Measurements from ENCODE around the gene LRRC51.
"Not testable (repeated sequence)": the region's sequence is repeated elsewhere in the genome, so short reads cannot be mapped to it uniquely, and the experiment has no call there.

LRRC51 gene

GRCh38 chr11:72111300-72112142, 30.9 kb downstream of the LRRC51 start:
- no peak for DNase-seq (ENCODE audit: low spot score)

GRCh38 chr11:72112143-72112977, 31.7 kb downstream of the LRRC51 start, which contains the start of gene ANAPC15:
Gene ANAPC15, minus strand, starts transcription at chr11:72112695. Its CDS starts 1,419 bp downstream, at chr11:72111276.
- DNase-seq (ENCODE audit: low spot score), result peak; percentile 99

DNA sequence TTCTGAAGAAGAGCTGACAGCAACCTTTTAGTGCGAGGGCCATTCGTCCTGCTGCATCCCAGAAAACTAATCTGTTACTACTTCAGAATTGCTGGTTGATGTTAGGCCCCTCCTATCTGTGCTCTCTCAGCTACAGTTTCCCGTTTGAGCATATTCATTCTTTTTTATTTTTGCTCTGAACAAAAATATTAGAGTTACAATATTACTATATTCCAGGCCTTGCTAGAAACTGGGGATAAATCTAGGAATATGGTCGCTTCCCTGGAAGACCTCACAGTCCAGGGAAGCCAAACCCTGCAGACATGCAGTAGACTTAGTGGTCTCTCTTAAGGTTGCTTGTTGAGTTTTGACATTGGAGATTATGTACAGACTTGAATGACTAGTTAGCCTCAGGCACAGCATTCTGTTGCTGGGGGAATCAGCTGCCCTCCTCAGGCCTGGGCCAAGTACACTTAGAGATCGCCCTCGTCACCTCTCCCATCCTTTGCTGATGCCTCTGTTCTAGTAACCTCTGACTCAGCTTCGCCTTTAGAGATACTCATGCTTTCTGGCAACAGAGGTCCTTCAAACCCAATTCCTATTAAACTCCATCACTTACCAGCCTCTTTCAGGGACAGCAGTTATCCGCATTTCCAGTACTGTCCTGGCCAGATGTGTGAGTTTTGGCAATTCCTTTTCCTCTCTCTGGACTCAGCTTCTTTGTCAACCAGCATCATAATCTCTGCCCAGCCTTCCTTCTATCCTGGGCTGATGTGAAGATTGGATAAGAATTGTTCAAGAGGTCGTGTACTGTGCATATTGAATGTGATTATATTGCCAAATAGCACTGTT, 32.5 kb downstream of the LRRC51 start:
- no peak for DNase-seq (ENCODE audit: low spot score)

DNA sequence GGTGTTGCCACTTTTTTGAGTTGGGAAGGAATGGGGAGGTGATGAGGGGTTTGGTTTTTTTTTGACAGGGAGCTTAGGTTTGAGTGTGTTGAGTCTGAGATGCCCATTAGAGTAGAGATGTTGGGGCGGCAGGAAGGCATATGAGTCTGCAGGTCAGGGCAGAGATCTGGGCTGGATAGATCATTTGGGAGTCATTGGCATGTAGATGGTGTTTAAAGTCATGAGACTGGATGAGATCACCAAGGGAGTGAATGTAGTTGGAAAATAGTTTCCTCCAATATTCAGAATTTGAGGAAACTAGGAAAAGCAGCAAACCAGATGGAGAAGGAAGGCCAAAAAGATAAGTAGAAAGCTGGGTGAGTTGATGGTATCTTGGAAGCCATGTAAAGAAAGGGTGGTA, 33.9 kb downstream of the LRRC51 start:
- DNase-seq (ENCODE audit: low spot score), result no peak

- DNase-seq (ENCODE audit: low spot score), result no peak
Observed at GRCh38 chr11:72116019-72116755, 35.5 kb downstream of the LRRC51 start.

GRCh38 chr11:72119198-72119597, 38.5 kb downstream of the LRRC51 start:
- no peak for DNase-seq (ENCODE audit: low spot score)

- no peak for DNase-seq (ENCODE audit: low spot score)
Observed at GRCh38 chr11:72120930-72121329, 40.3 kb downstream of the LRRC51 start.

DNA sequence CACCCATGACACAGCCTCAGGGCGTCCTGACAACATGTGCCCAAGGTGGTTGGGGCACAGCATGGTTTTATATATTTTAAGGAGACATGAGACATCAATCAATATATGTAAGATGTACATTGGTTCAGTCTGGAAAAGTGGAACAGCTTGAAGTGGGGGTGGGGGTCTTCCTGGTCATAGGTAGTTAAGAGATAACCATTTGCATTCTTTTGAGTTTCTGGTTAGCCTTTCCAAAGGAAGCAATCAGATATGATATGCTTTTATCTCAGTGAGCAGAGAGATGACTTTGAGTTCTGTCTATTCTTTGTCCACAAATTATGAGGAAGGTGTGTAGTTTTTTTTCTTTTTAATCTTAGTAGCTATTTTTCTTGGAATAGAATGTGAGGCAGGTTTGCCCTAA, 42.0 kb downstream of the LRRC51 start:
- DNase-seq (ENCODE audit: low spot score), result no peak

GRCh38 chr11:72123117-72123653, 42.5 kb downstream of the LRRC51 start:
- DNase-seq (ENCODE audit: low spot score), result no peak

GRCh38 chr11:72124046-72124445, 43.4 kb downstream of the LRRC51 start:
- DNase-seq (ENCODE audit: low spot score), result no peak

- no peak for DNase-seq (ENCODE audit: low spot score)
Observed at GRCh38 chr11:72125956-72126355, 45.3 kb downstream of the LRRC51 start.

GRCh38 chr11:72127923-72128322, 47.3 kb downstream of the LRRC51 start:
- DNase-seq (ENCODE audit: low spot score), result no peak

GRCh38 chr11:72129381-72129780, 48.7 kb downstream of the LRRC51 start:
- no peak for DNase-seq (ENCODE audit: low spot score)

GRCh38 chr11:72132646-72133045, 52.0 kb downstream of the LRRC51 start:
- no peak for DNase-seq (ENCODE audit: low spot score)

DNA sequence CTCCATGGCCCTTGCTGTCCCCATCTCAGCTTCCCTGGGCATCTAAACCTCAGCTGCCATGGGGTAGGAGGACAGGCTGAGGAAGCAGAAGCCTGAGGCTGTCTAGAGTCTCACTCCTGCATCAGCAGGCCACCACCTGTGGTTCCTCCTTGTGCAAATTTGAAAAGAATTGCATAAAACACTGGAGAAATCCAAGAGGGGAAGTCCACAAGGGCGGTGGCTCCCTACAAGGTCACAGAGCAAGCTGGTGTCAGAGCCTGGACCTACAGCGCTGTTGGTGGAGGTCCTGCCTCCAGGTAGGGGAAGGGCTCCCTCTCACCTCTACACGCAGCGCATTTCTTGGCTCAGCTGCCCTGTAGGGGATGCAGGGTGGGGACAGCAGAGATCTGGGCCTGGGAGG, 54.8 kb downstream of the LRRC51 start, which contains the start of gene FOLR3:
FOLR3 (plus strand) TSS at position 253 of the 400 bp plus-strand sequence. CDS start 228 bp downstream, outside the sequence.
- not testable (repeated sequence) for DNase-seq (ENCODE audit: low spot score)

- DNase-seq (ENCODE audit: low spot score), result no peak
Observed at GRCh38 chr11:72135891-72136683, 55.4 kb downstream of the LRRC51 start.

GRCh38 chr11:72136684-72137262, 56.1 kb downstream of the LRRC51 start:
- no peak for DNase-seq (ENCODE audit: low spot score)

- no peak for DNase-seq (ENCODE audit: low spot score)
Observed at GRCh38 chr11:72138821-72139390, 58.3 kb downstream of the LRRC51 start.

DNA sequence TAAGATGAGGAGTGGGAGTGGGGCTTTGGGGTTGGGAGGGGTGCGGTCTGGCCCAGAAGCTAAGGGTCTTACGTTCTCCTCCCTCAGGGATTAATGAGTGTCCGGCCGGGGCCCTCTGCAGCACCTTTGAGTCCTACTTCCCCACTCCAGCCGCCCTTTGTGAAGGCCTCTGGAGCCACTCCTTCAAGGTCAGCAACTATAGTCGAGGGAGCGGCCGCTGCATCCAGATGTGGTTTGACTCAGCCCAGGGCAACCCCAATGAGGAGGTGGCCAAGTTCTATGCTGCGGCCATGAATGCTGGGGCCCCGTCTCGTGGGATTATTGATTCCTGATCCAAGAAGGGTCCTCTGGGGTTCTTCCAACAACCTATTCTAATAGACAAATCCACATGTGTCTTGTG, 58.9 kb downstream of the LRRC51 start:
- DNase-seq (ENCODE audit: low spot score), result no peak
